Lower leg skin (tissue), 3 donors: ENCODE data around the gene KIF26B.

Source experiments
- CTCF ChIP-seq, 3 donors: fragments of 450-650 bp; IDR thresholded peaks; one replicate each; pipeline ENCODE4 v1.5.1; 2016; ENCODE audit warnings: antibody characterized with exemption in 3 of 3, mild to moderate bottlenecking in 3 of 3, moderate library complexity in 2 of 3
- POLR2A ChIP-seq, 2 donors: fragments of 450-650 bp; IDR thresholded peaks; one replicate each; pipeline ENCODE4 v1.6.1; 2016 to 2017; ENCODE audit warnings: antibody characterized with exemption in 2 of 2, mild to moderate bottlenecking in 1 of 2, moderate library complexity in 1 of 2

DNA sequence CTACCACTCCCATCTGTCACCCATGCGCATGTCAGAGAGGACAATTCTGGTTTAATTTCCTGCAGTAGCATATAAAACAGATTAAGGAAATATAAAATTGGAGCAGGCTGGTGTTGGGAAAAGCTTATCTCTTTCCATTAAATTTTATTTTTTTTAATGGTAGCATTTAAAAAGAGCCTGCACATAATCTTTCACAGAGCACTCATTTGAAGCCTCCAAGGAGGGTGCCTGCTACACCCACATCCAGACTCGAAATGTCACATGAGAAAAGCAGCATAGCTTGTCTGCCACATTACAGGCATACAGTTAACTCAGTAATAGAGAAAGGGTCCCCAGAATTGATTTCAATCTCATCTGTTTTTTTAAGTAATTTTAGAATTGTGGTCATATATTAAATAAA, 599.0 kb downstream of the KIF26B start:
- TF ChIP-seq CTCF (IDR thresholded peaks at IDR 0.05): no peak
- no peak for TF ChIP-seq POLR2A (IDR thresholded peaks at IDR 0.05)
